DOHH2 (cell line): ENCODE measurements around the gene MAK.

ENCODE experiments used
- H3F3A ChIP-seq: fragments of 200-600 bp; sonication (generic), shearing (Covaris generic); 2 replicates; pipeline ENCODE4 v1.6.0; 2016; ENCODE audit warnings: antibody characterized with exemption, mild to moderate bottlenecking; ENCODE audit not compliant: control insufficient read depth, insufficient read depth
- H3K27ac ChIP-seq: fragments of 200-600 bp; sonication (generic); 2 replicates; pipeline ENCODE4 v1.5.1; 2014; ENCODE audit warnings: low read depth, mild to moderate bottlenecking, low read length, moderate library complexity
- H3K27me3 ChIP-seq: fragments of 200-600 bp; sonication (generic); 2 replicates; pipeline ENCODE4 v1.6.1; 2014; ENCODE audit warnings: mild to moderate bottlenecking, low read length, mixed read lengths; ENCODE audit not compliant: control insufficient read depth
- H3K36me3 ChIP-seq: fragments of 200-600 bp; sonication (generic); 2 replicates; pipeline ENCODE4 v1.6.1; 2014; ENCODE audit warnings: mild to moderate bottlenecking, low read length, moderate library complexity, mixed read lengths; ENCODE audit not compliant: control insufficient read depth
- H3K4me1 ChIP-seq: fragments of 200-600 bp; sonication (generic); 2 replicates; pipeline ENCODE4 v1.6.1; 2014; ENCODE audit warnings: mild to moderate bottlenecking, low read length, mixed read lengths; ENCODE audit not compliant: control insufficient read depth
- H3K4me2 ChIP-seq: fragments of 200-600 bp; sonication (generic); 2 replicates; pipeline ENCODE4 v1.6.0; 2014; ENCODE audit warnings: mild to moderate bottlenecking, low read length, moderate library complexity
- H3K4me3 ChIP-seq: fragments of 200-600 bp; sonication (generic); 2 replicates; pipeline ENCODE4 v1.5.1; 2014; ENCODE audit warnings: mild to moderate bottlenecking, low read length, mixed read lengths
- H3K79me2 ChIP-seq: fragments of 200-600 bp; sonication (generic); 2 replicates; pipeline ENCODE4 v1.6.1; 2014; ENCODE audit warnings: mild to moderate bottlenecking, low read length, mixed read lengths; ENCODE audit not compliant: control insufficient read depth
- H3K9me2 ChIP-seq: fragments of 200-600 bp; sonication (generic); replicated peaks from 2 replicates; pipeline ENCODE4 v1.6.1; 2014; ENCODE audit warnings: mild to moderate bottlenecking, low read length, mixed read lengths; ENCODE audit not compliant: control insufficient read depth
- H3K9me3 ChIP-seq: fragments of 200-600 bp; sonication (generic); 2 replicates; pipeline ENCODE4 v1.6.1; 2014; ENCODE audit warnings: antibody characterized with exemption, low read length, mixed read lengths; ENCODE audit not compliant: control insufficient read depth, insufficient read depth
- H4K20me1 ChIP-seq: fragments of 200-600 bp; sonication (generic); 2 replicates; pipeline ENCODE4 v1.6.0; 2014; ENCODE audit warnings: low read depth, mild to moderate bottlenecking, antibody characterized with exemption, low read length, moderate library complexity; ENCODE audit not compliant: control insufficient read depth, insufficient read depth
- EZH2phosphoT487 ChIP-seq: fragments of 200-600 bp; sonication (generic); IDR thresholded peaks from 2 replicates; pipeline ENCODE4 v1.6.1; 2017; ENCODE audit warnings: borderline replicate concordance, mild to moderate bottlenecking, antibody characterized with exemption, low read length, moderate library complexity, mixed read lengths
- TF ChIP-seq, protein P1 (sequence below): fragments of 200-600 bp; sonication (generic); IDR thresholded peaks from one replicate; pipeline ENCODE4 v1.5.1; 2014; ENCODE audit warnings: antibody characterized with exemption, mild to moderate bottlenecking, low read depth, low read length; ENCODE audit not compliant: poor library complexity, severe bottlenecking

The MAK gene

DNA sequence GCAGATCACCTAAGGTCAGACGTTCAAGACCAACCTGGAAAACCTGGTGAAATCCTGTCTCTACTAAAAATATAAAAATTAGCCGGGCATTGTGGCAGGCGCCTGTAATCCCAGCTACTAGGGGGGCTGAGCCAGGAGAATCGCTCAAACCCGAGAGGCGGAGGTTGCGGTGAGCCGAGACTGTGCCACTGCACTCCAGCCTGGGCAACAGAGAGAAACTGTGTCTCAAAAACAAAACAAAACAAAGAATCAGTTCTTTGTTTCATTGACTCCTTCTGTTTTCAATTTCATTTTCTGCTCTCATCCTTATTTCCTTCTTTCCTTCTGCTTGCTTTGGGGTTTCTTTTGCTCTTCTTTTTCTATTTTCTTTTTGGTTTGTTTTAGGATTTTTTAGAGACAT lies 124.4 kb downstream of the MAK start:
- TF ChIP-seq EZH2phosphoT487 = no peak
- TF ChIP-seq, protein P1, sequence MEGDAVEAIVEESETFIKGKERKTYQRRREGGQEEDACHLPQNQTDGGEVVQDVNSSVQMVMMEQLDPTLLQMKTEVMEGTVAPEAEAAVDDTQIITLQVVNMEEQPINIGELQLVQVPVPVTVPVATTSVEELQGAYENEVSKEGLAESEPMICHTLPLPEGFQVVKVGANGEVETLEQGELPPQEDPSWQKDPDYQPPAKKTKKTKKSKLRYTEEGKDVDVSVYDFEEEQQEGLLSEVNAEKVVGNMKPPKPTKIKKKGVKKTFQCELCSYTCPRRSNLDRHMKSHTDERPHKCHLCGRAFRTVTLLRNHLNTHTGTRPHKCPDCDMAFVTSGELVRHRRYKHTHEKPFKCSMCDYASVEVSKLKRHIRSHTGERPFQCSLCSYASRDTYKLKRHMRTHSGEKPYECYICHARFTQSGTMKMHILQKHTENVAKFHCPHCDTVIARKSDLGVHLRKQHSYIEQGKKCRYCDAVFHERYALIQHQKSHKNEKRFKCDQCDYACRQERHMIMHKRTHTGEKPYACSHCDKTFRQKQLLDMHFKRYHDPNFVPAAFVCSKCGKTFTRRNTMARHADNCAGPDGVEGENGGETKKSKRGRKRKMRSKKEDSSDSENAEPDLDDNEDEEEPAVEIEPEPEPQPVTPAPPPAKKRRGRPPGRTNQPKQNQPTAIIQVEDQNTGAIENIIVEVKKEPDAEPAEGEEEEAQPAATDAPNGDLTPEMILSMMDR = no peak
- Histone ChIP-seq H3K36me3 (peaks cover 22% of the 10 kb centered on the region), H3K9me3 (peaks cover 12% of the 10 kb centered on the region), H3K4me2 (no peak overlapping the region), H3K27ac (no peak overlapping the region), H4K20me1 (no peaks in the 10 kb centered on the region), H3K9me2 (no peaks in the 10 kb centered on the region), H3K27me3 (no peaks in the 10 kb centered on the region), H3K79me2 (no peaks in the 10 kb centered on the region), H3F3A (peaks cover 22% of the 10 kb centered on the region), H3K4me1 (no peaks in the 10 kb centered on the region), H3K4me3 (no peak overlapping the region)
